ENCODE measurements around the gene SYT5. TPM values are rescaled to one million over a fixed set of nuclear protein-coding genes. Genes with fewer than 3 reads are reported as not detected.

SYT5 gene
- total RNA-seq, 1 experiment from 2014 or later = 4.5 TPM

GRCh38 chr19:55171440-55171839 lies 8.6 kb downstream of the SYT5 start:
- Histone ChIP-seq H4K8ac (replicated peaks; ENCODE audit: insufficient read length, low read depth, low read length) (no peak overlapping the region), H2BK15ac (ENCODE audit: low read depth, low read length) (no peak overlapping the region), H2BK120ac (ENCODE audit: low read depth, low read length, poor library complexity, severe bottlenecking) (no peak overlapping the region), H3K56ac (ENCODE audit: insufficient read length, low read depth, low read length) (no peak overlapping the region), H3K18ac (ENCODE audit: insufficient read length, low read depth, low read length) (no peak overlapping the region), H3K14ac (ENCODE audit: insufficient read depth, low read length) (no peak overlapping the region), H3K4me1 (ENCODE audit: insufficient read depth, low read length) (peaks cover 2% of the 10 kb centered on the region; the same call in 1 of the 2 replicates), H3K9ac (ENCODE audit: extremely low read depth, insufficient read length, low read length) (no peak overlapping the region), H2AFZ (ENCODE audit: low read length) (no peak overlapping the region), H2BK12ac (ENCODE audit: insufficient read length, low read depth, low read length) (no peak overlapping the region), H2BK5ac (ENCODE audit: insufficient read length, low read length) (no peak overlapping the region), H3K79me1 (ENCODE audit: insufficient read depth, low read depth, low read length, poor library complexity, severe bottlenecking) (no peaks in the 10 kb centered on the region), H4K20me1 (ENCODE audit: control insufficient read depth, insufficient read depth, insufficient read length) (no peaks in the 10 kb centered on the region), H3K27ac (ENCODE audit: insufficient read length, low read depth, low read length) (no peak overlapping the region), H3T11ph (ENCODE audit: low read length) (no peak overlapping the region), H3K23me2 (ENCODE audit: insufficient read length, low read depth, low read length, poor library complexity, severe bottlenecking) (peaks cover 27% of the 10 kb centered on the region), H2AK5ac (ENCODE audit: insufficient read length, low read length) (no peak overlapping the region), H4K5ac (ENCODE audit: insufficient read length, low read depth, low read length) (no peak overlapping the region), H3K4ac (ENCODE audit: low read depth, low read length) (no peak overlapping the region), H3K4me2 (ENCODE audit: insufficient read depth, insufficient read length, low read length) (no peak overlapping the region), H3K79me2 (ENCODE audit: insufficient read depth, low read length) (no peaks in the 10 kb centered on the region), H3K23ac (ENCODE audit: insufficient read length, low read depth, low read length) (no peak overlapping the region), H3K9me3 (ENCODE audit: control insufficient read depth, low read depth, low read length) (no peaks in the 10 kb centered on the region), H4K91ac (ENCODE audit: insufficient read length, low read depth, low read length) (no peak overlapping the region), H2BK20ac (ENCODE audit: low read depth, low read length, poor library complexity, severe bottlenecking) (no peak overlapping the region), H3K27me3 (ENCODE audit: insufficient read depth, low read length) (no peaks in the 10 kb centered on the region; the same call in 1 of the 2 replicates)
- no peak for DNase-seq
- Mint-ChIP-seq H3K4me3 (peak overlapping the region in 1 of 2 experiments; percentile 54; a peak in 2 of 5 replicates), H3K9me3 (peaks cover 0 to 8% of the 10 kb centered on the region in 2 experiments; a peak in 3 of 5 replicates), H3K27ac (no peak overlapping the region), H3K4me1 (peaks cover 29 to 41% of the 10 kb centered on the region in 2 experiments), H3K27me3 (ENCODE audit: low read depth) (peaks cover 71% of the 10 kb centered on the region), H3K36me3 (ENCODE audit: insufficient read depth in 1 of 3, low read depth in 3 of 3) (no peaks in the 10 kb centered on the region)
- no peak for TF ChIP-seq CTCF (conservative IDR thresholded peaks at IDR 0.05)
- WGBS (ENCODE audit: extremely low coverage, insufficient read length, low lambda C conversion rate) = no CpG with 5 or more reads among the region's 5 CpGs

All from H9 (cell line).